B cell (primary cell): ENCODE data around the gene PHF24. TPM values are rescaled to one million over a fixed set of nuclear protein-coding genes. Genes with fewer than 3 reads are reported as not detected.

Experiments used
- ATAC-seq: fragments of 200-7000 bp; cut with Tn5 transposase; one replicate; pipeline ENCODE4 v1.10.0; 2021; ENCODE audit warnings: low read depth, mild to moderate bottlenecking, moderate number of reproducible peaks, moderate library complexity
- CTCF ChIA-PET: fragments of 350-600 bp; sonication (Branson Sonifier 250); formaldehyde crosslinking; loops from one replicate; lab custom pipeline; 2021; ENCODE audit warnings: antibody characterized with exemption, inconsistent platforms; lab: Charles Lee
- POLR2A ChIA-PET: fragments of 350-600 bp; sonication (Branson Sonifier 250); formaldehyde crosslinking; loops from one replicate; lab custom pipeline; 2021; ENCODE audit warnings: antibody characterized with exemption; lab: Charles Lee
- DNase-seq: peaks from one replicate; pipeline ENCODE4 v3.0.0; 2013
- H2AFZ ChIP-seq: 2 replicates; pipeline ENCODE4 v1.6.1; 2012; ENCODE audit warnings: mild to moderate bottlenecking, low read depth, low read length; ENCODE audit not compliant: insufficient read depth, poor library complexity, severe bottlenecking
- H3K27ac ChIP-seq, 2 donors: 1 replicate in 1 of 2; 2 replicates in 1 of 2; pipeline ENCODE4 v1.5.1; 2012 to 2013; ENCODE audit warnings: low read length in 2 of 2, mild to moderate bottlenecking in 2 of 2, moderate library complexity in 1 of 2
- H3K27me3 ChIP-seq, 4 experiments: fragments of 200-600 bp in 1 of 4; sonication (generic) in 1 of 4; replicated peaks in 1 of 4; 1 replicate in 2 of 4; 2 replicates in 2 of 4; pipeline versions ENCODE4 v1.6.1 to v1.7.0; 2013 to 2016; ENCODE audit warnings: low read length in 3 of 4, mild to moderate bottlenecking in 2 of 4, mixed read lengths in 1 of 4, moderate library complexity in 1 of 4; ENCODE audit not compliant: insufficient read depth in 4 of 4, control insufficient read depth in 3 of 4; ENCODE audit errors: control extremely low read depth in 1 of 4
- H3K36me3 ChIP-seq, 2 experiments: replicated peaks in 1 of 2; 1 replicate in 1 of 2; 2 replicates in 1 of 2; pipeline versions ENCODE4 v1.6.1 to v1.7.1; 2013; ENCODE audit warnings: low read length in 1 of 2; ENCODE audit not compliant: insufficient read depth in 2 of 2, control insufficient read depth in 1 of 2; ENCODE audit errors: control extremely low read depth in 1 of 2, extremely low read depth in 1 of 2
- H3K4me1 ChIP-seq, 2 donors: fragments of 200-600 bp in 1 of 2; sonication (generic) in 1 of 2; 1 replicate in 1 of 2; 2 replicates in 1 of 2; pipeline versions ENCODE4 v1.5.1 to v1.6.1; 2013 to 2017; ENCODE audit warnings: low read length in 2 of 2; ENCODE audit not compliant: control insufficient read depth in 2 of 2, insufficient read depth in 2 of 2
- H3K4me2 ChIP-seq: replicated peaks from 2 replicates; pipeline ENCODE3; 2012; ENCODE audit warnings: mild to moderate bottlenecking, low read depth, low read length; ENCODE audit not compliant: poor library complexity, severe bottlenecking
- H3K4me3 ChIP-seq, 5 experiments: fragments of 200-600 bp in 1 of 5; sonication (generic) in 1 of 5; 1 replicate in 3 of 5; 2 replicates in 2 of 5; pipeline versions ENCODE4 v1.5.1 to v1.7.0; 2011 to 2016; ENCODE audit warnings: low read length in 4 of 5, mild to moderate bottlenecking in 4 of 5, low read depth in 2 of 5, control low read depth in 1 of 5, moderate library complexity in 1 of 5; ENCODE audit not compliant: insufficient read depth in 1 of 5; ENCODE audit errors: control extremely low read depth in 1 of 5, extremely low read depth in 1 of 5
- H3K79me2 ChIP-seq: fragments of 200-600 bp; sonication (generic); one replicate; pipeline ENCODE4 v1.6.0; 2016; ENCODE audit warnings: low read length; ENCODE audit not compliant: control insufficient read depth, insufficient read depth
- H3K9ac ChIP-seq: fragments of 200-600 bp; sonication (generic); 2 replicates; pipeline ENCODE4 v1.6.1; 2017; ENCODE audit warnings: mild to moderate bottlenecking, low read length, moderate library complexity
- H3K9me3 ChIP-seq, 3 donors: one replicate each; pipeline versions ENCODE4 v1.6.1 to v1.7.1; 2013; ENCODE audit warnings: low read length in 2 of 3; ENCODE audit not compliant: control insufficient read depth in 2 of 3, insufficient read depth in 1 of 3; ENCODE audit errors: control extremely low read depth in 1 of 3
- H4K20me1 ChIP-seq: 2 replicates; pipeline ENCODE4 v1.6.0; 2012; ENCODE audit warnings: mild to moderate bottlenecking, low read length; ENCODE audit not compliant: insufficient read depth, control insufficient read depth, poor library complexity, severe bottlenecking
- H3K27ac Mint-ChIP-seq: one replicate; pipeline ENCODE4 v1.8.0; 2021; ENCODE audit warnings: mixed read lengths
- H3K27me3 Mint-ChIP-seq: one replicate; pipeline ENCODE4 v1.8.0; 2021; ENCODE audit warnings: mixed read lengths
- H3K4me1 Mint-ChIP-seq: one replicate; pipeline ENCODE4 v1.8.0; 2021; ENCODE audit warnings: mixed read lengths
- H3K4me3 Mint-ChIP-seq: one replicate; pipeline ENCODE4 v1.8.0; 2021; ENCODE audit warnings: mixed read lengths
- H3K9me3 Mint-ChIP-seq: one replicate; pipeline ENCODE4 v1.8.0; 2022; ENCODE audit warnings: mixed read lengths; ENCODE audit not compliant: insufficient read depth
- EZH2 ChIP-seq: IDR thresholded peaks from 2 replicates; pipeline ENCODE4 v1.6.1; 2012; ENCODE audit warnings: borderline replicate concordance, low read depth, mild to moderate bottlenecking, moderate library complexity, low read length; ENCODE audit not compliant: insufficient read depth, poor library complexity, severe bottlenecking
- WGBS: methylation state at CpG from one replicate; pipeline ENCODE4 v1.1.5; 2013; ENCODE audit warnings: missing lambda C conversion rate; ENCODE audit not compliant: insufficient coverage; 5-methylcytosine and 5-hydroxymethylcytosine counted together
- intact Hi-C: fragments of 100-400 bp; cut with micrococcal nuclease; formaldehyde crosslinking; loops from one replicate; pipeline ENCODE4 v1.10.0; 2022
- polyA plus RNA-seq: library from polyadenylated mRNA; depleted of rRNA; stranded (reverse); fragments of >200 nt; gene quantifications from 2 replicates; pipeline ENCODE4 v1.2.3, GENCODE V29; 2012
- total RNA-seq, 2 donors: library from RNA; stranded (reverse); fragments of 120-200 nt in 1 of 2; gene quantifications; 1 replicate in 1 of 2; 2 replicates in 1 of 2; pipeline versions ENCODE4 v1.2.3 to v1.2.4, GENCODE V29; 2013 to 2022
- TF ChIP-seq, protein P1 (sequence below): fragments of 200-600 bp; IDR thresholded peaks from one replicate; pipeline ENCODE4 v1.8.0; 2022; ENCODE audit warnings: antibody characterized with exemption, mild to moderate bottlenecking

The PHF24 gene
- total and polyA plus RNA-seq, 2 donors (not counting 1 experiment from before 2014, with no cell fraction given): not detected

DNA sequence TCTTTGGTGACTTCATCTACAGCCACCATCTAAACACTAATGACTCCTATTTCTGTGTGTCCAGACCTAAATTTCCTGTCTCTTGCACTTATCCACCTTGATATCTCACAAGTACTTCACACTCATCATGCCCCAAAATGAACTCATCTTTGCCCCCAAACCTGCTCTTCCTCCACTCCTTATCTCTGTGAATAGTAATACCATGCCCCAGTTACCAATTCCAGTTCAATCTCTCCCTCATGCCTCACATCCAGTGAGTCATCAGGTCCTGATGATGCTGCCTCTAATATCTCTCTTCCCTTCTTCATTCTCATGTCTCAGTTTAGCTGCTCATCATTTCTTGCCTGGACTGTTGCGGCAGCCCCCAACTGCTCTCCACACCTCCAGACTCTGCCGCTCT, 16.6 kb downstream of the PHF24 start:
- intact Hi-C loops: no loop called here
- Histone ChIP-seq H3K79me2 (no peaks in the 10 kb centered on the region), H3K4me1 (no peaks in the 10 kb centered on the region), H3K4me3 (no peak overlapping the region), H3K4me2 (no peak overlapping the region), H3K27ac (no peak overlapping the region), H3K9ac (no peak overlapping the region), H4K20me1 (no peaks in the 10 kb centered on the region), H2AFZ (no peak overlapping the region), H3K9me3 (peaks cover 0 to 3% (median 0%) of the 10 kb centered on the region in 3 donors), H3K27me3 (peaks cover 0 to 6% (median 0%) of the 10 kb centered on the region in 4 experiments), H3K36me3 (no peaks in the 10 kb centered on the region)
- DNase-seq: no peak
- Mint-ChIP-seq H3K4me3 (no peak overlapping the region), H3K27me3 (peaks cover 9% of the 10 kb centered on the region), H3K4me1 (no peaks in the 10 kb centered on the region), H3K9me3 (no peaks in the 10 kb centered on the region), H3K27ac (no peak overlapping the region)
- 90% methylated on average over 1 of the region's 2 CpGs for WGBS
- TF ChIP-seq, protein P1, sequence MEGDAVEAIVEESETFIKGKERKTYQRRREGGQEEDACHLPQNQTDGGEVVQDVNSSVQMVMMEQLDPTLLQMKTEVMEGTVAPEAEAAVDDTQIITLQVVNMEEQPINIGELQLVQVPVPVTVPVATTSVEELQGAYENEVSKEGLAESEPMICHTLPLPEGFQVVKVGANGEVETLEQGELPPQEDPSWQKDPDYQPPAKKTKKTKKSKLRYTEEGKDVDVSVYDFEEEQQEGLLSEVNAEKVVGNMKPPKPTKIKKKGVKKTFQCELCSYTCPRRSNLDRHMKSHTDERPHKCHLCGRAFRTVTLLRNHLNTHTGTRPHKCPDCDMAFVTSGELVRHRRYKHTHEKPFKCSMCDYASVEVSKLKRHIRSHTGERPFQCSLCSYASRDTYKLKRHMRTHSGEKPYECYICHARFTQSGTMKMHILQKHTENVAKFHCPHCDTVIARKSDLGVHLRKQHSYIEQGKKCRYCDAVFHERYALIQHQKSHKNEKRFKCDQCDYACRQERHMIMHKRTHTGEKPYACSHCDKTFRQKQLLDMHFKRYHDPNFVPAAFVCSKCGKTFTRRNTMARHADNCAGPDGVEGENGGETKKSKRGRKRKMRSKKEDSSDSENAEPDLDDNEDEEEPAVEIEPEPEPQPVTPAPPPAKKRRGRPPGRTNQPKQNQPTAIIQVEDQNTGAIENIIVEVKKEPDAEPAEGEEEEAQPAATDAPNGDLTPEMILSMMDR: no peak
- TF ChIP-seq EZH2: no peak
- ChIA-PET POLR2A (no interaction called here), CTCF (no interaction called here)
- no peak for ATAC-seq

DNA sequence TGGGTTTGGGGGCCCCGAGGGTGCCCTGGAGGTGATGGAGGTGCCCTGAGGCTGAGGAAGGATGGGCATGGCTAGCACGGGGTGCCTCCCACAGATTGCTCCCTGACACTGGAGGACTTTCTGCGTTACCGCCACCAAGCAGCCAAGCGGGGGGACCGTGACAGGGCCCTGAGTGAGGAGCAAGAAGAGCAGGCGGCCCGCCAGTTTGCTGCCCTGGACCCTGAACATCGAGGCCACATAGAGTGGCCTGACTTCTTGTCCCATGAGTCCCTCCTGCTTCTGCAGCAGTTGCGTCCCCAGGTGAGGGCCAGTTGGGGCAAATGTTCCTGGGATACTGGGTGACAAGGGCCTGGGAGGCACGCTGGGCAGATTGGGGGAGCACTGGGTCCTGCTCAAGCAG, 18.4 kb downstream of the PHF24 start:
- H3K79me2 ChIP-seq: no peaks in the 10 kb centered on the region
- ChIA-PET CTCF (no interaction called here), POLR2A (no interaction called here)
- no peaks in the 10 kb centered on the region for H4K20me1 ChIP-seq
- H3K9ac ChIP-seq: no peak overlapping the region
- H3K4me1 Mint-ChIP-seq: peaks cover 2% of the 10 kb centered on the region
- H2AFZ ChIP-seq: no peak overlapping the region
- no peaks in the 10 kb centered on the region for H3K4me1 ChIP-seq
- DNase-seq (no peak), ATAC-seq (no peak)
- intact Hi-C loops: no loop called here
- no peak for TF ChIP-seq EZH2
- TF ChIP-seq, protein P1: no peak
- 93% methylated on average over 11 of the region's 11 CpGs for WGBS
- peaks cover 7% of the 10 kb centered on the region for H3K27me3 Mint-ChIP-seq
- H3K9me3 Mint-ChIP-seq: no peaks in the 10 kb centered on the region
- no peak overlapping the region for H3K4me2 ChIP-seq
- H3K9me3 ChIP-seq: peaks cover 0 to 3% (median 0%) of the 10 kb centered on the region in 3 donors
- H3K36me3 ChIP-seq: no peaks in the 10 kb centered on the region
- no peak overlapping the region for H3K4me3 Mint-ChIP-seq
- no peak overlapping the region for H3K27ac ChIP-seq
- no peak overlapping the region for H3K27ac Mint-ChIP-seq
- no peak overlapping the region for H3K4me3 ChIP-seq
- H3K27me3 ChIP-seq: peaks cover 0 to 6% (median 0%) of the 10 kb centered on the region in 4 experiments
